ENCODE measurements around the gene ANKRD40.

- TF ChIP-seq FOSL1 (IDR thresholded peaks at IDR 0.05; ENCODE audit: low read depth): no peak
- TF ChIP-seq POLR2A (IDR thresholded peaks at IDR 0.05; ENCODE audit: borderline replicate concordance, extremely low read depth, insufficient read depth, insufficient read length): no peak
- no peak for TF ChIP-seq CEBPB (IDR thresholded peaks at IDR 0.05; ENCODE audit: low read depth)
- TF ChIP-seq POLR2AphosphoS5 (IDR thresholded peaks at IDR 0.05; ENCODE audit: low read depth, low read length): no peak
- no peak for TF ChIP-seq CTCF (IDR thresholded peaks at IDR 0.05 in 2 of 3, conservative IDR thresholded peaks at IDR 0.05 in 1 of 3; ENCODE audit: borderline replicate concordance in 1 of 3, insufficient read depth in 1 of 3, low read depth in 2 of 3, low read length in 2 of 3)
Observed at GRCh38 chr17:50665838-50666237, 41.9 kb downstream of the ANKRD40 start.
